ENCODE results near the gene RAB25.
"Not testable (repeated sequence)": the region's sequence is repeated elsewhere in the genome, so short reads cannot be mapped to it uniquely, and the experiment has no call there.

RAB25 gene

DNA sequence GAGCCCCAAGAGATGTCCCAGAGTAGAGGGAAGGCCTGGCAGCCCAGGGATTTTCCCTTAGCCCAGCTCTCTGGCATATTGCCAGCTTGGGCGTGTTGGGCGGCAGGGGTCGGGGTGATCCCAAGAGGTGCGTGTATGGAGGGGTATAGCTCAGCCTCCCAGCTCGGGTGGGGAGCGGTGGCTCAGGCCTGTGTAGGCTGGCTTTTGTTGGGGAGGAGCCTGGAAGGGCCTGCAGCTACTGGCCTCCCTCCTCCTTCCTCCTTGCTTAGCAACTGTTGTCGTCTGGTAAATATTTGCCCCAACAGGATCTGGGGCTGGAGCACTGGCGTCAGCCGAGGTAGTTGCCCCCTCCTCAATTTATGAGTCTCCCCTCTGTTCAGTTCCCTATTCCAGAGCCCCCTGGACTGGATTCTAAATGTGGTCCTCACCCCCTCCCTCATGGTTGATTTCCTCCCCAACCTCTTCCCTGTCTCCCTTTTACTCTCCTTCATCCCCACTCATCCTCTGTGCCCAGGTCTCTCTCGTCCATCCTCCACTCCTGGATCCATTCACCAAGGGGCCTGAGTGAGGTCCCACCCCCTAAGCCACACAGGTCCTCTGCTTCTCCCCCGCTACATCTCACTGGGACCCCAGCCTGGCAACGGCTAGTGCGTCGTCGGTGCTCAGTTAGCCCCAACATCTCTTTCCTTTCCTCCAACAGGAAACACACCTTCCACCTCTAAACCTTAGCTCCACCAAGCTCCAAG, 43.3 kb downstream of the RAB25 start:
- peak; percentile 47 to 61 for DNase-seq

DNA sequence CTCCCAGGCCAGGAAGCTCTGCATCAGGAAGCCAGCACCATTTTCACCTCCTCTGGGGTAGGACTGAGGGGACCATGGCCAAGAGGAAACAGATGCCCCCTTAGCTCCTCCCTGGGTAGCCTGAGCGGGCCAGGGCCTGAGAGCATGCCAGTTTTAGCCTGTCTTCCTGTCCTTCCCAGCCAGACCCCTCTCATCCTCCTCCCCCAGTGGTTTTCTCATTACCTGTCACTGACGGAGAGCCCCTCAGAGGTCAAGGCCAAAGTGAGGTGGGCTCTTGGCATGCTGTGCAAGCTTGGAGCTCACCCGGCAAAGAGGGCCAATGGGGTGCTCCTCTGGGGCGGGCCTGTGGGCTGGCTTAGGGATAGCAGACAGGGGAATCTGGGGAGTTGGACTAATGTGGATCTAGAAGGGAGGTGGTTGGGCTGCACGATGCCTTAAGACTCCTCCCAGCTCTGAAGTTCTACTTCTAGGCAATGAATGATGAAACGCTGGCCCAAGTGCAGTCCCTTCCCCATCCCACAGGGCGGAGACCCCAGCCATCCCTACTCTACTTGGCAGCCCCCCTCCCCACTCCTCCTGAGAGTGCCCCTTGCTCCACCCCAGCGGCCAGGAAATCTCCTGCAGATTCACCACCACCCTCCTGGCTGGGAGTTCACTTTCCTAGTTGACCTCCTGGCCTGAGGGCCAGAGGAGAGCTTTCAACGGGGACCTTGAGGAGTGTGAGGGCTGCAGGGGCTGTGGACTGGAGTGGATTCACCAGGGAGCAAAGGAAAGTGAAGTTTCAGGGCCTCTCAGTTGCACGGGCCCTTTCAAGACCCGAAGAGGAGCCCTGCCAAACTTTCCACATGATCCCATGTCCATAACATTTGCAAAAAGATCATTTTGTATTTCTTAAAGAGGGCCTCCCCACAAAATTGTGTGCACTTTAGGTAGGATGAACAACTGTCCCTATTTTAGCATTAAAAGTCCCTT, 44.2 kb downstream of the RAB25 start:
- DNase-seq: no peak

DNA sequence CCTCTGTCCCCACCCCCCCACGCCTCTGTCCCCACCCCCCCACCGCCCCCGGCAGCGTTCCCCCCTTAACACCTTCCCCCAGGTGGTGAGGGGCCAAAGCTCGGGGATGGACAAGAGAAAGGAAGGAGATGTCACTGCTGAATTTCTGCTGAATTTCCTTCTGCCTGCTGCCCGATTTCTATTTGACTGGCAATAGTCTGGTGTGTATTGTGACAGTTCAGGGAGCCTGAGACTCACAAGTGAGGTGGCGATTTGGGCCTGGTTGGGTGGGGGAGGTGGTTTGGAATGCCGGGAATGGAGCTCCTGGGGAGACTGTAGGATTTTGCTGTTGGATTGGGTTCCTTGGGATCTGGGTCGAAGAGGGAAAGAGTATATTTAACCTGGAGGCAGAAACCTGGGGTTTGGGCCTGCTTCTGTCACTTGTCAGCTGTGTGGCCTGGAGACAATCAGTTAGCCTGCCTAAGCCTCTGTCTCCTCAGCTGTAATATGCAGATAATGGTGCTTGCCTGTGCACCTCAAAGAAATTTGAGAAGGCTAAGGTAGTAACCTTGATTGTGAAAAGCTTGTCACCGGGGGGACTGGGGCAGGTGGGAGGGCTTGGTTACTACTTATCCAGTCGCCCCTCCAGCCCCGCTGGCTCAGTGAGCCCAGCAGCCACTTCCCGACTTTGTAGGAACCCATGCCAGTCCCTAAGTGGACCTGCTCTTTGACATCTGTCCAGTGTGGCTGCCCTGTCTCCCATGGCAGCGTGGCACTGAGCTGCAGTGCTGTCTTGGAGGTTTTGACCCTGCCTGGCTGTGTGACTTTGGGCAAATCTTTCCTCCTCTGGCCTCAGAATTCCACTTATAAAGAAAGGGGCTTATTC, 45.9 kb downstream of the RAB25 start:
- peak in 1 of 2 experiments; percentile 58 for DNase-seq

DNA sequence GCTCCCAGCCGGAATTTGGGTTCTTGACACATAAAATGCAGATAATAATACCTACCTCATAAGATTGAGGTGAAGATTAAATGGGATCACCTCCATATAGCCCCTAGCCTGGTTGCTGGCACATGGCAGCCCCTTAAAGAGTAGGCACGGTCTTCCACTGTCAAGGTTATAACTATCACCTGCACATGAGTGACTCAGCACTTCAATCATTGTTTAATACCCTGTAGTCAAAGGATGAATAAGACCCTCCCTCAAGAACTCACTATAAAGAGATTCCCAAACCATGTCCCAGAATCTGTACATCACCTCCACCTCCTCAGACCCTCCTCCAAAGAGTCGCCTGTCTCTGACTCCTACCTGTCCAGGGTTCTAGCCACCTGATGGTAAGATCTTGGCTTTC, 47.1 kb downstream of the RAB25 start:
- DNase-seq: no peak

DNA sequence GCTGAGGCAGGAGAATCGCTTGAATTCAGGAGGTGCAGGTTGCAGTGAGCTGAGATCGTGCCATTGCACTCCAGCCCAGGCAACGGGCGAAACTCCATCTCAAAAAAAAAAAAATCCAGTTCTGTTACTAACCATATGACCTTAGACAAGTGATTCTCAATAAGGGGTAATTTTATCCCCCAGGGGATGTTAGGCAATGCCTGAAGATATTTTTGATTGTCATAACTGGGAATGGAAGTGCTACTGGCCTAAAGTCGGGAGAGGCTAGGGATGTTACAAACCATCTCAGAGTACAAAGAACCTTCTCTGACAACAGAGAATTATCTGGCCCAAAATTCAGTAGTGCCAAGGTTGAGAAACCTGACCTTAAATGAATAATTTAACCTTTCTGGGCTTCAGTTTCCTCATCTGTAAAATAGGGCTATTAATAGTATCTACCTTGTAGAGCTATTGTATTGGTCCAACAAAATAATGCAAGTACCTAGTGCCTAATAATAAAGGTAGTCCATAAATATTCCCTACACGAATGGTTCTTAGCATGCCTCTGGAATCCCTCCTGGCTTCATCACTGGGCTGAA, 47.8 kb downstream of the RAB25 start:
- DNase-seq: no peak

DNA sequence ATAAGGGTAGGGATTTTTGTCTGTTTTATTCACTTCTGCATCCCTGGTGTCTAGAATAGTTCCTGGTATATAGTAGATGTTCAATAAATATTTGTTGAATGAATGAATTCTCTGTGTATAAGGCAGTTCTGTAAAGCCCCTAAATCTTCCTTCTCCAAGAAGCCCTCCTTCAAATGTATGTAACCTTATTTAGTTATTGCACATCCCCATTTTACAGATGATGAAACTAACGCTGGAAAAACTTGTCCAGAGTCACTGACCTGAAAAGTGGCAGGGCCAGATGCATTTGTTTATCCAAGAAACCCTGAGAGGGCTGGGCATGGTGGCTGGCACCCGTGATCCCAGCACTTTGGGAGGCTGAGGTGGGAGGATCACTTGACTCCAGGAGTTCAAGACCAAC, 49.3 kb downstream of the RAB25 start:
- no peak for DNase-seq

DNA sequence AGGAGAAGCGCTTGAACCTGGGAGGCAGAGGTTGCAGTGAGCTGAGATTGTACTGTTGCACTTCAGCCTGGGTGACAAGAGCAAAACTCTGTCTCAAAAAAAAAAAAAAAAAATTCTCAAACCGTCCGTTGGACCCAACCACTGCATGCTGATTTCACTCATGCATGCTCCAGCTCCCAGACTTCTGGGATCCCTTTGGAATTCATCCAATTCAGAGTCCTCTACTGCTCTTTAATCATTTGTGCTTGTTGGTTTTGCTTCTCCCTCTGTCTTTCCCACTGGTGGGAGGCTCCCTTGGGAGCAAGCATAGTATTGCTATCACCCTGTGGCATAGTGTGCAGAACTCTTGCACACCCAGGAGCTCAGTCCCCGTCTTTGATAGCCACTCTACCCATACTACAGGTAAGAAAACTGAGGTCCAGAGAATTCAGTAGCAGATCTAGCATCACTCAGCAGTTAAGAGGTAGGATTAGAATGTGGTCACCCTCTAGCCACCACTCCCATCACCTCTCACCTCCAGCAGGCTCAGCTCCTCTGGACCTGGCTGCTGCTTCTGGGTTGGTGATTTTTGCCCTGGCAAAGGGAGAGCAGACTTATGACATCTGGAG, 50.5 kb downstream of the RAB25 start:
- no peak for DNase-seq

DNA sequence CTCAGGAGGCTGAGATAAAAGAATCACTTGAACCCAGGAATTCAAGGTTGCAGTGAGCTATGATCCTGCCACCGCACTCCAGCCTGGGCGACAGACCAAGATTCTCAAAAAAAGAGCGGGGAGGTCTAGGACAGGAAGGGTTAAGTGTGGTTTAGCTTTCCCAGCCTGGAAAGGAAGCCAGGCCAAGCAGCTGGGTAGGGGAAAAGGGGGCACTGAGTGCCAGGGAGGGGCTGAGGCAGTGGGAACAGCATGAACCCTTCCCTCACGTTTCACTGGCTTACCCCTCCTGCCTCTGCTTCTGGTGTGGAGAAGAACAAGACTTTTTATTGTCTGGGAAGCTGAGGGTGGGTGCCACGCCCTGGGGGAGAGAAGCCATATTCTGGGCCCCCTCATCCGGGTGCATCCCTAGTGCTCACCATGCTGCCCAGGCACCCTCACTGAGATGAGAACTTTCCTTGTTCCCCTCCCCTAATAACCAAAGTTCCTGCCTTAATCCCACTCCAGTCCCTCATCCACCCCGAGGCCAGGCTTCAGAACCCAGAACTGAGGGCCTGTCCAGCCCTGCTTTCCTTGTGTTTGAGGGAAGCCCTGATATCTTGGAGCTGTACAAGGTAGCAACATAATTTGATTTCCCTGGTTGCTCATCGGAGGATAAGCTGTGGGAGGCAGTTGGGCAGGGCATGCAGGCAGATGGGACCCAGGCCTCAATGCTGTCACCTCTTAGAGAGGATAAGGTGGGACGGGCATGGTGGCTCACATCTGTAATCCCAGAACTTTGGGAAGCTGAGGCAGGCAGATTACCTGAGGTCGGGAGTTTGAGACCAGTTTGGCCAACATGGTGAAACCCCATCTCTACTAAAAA, 51.5 kb downstream of the RAB25 start:
- DNase-seq: no peak

DNA sequence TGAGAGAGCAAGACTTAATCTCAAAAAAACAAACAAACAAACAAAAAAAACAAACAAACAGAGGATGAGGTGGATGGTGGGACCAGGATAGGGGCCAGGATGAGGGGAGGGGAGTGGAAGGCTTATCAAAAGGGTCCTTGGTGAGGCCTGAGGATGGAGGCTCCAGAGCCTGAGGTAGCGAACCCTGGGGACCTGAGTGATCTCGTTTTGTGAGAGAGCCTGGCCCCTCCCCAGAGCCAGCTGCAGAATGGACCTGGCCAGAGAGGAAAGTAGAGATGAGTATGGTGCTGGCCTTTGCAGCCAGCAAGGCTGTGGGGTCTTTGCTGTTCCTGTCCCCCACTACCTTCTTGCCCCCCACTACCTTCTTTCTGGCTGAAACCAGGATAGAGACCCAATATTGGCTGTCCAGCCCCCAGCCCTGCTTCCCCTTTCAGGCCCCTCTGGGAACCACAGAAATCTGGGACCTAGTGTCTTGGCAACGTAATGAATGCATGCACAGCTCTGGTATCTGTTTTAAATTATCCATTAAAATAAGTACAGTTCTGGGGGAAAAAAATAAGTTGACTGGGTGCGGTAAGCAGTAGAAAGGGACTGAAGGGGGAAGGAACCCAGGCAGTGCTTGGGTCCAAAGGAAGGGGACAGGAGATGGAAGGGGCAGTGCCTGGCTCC, 52.5 kb downstream of the RAB25 start:
- DNase-seq: no peak

DNA sequence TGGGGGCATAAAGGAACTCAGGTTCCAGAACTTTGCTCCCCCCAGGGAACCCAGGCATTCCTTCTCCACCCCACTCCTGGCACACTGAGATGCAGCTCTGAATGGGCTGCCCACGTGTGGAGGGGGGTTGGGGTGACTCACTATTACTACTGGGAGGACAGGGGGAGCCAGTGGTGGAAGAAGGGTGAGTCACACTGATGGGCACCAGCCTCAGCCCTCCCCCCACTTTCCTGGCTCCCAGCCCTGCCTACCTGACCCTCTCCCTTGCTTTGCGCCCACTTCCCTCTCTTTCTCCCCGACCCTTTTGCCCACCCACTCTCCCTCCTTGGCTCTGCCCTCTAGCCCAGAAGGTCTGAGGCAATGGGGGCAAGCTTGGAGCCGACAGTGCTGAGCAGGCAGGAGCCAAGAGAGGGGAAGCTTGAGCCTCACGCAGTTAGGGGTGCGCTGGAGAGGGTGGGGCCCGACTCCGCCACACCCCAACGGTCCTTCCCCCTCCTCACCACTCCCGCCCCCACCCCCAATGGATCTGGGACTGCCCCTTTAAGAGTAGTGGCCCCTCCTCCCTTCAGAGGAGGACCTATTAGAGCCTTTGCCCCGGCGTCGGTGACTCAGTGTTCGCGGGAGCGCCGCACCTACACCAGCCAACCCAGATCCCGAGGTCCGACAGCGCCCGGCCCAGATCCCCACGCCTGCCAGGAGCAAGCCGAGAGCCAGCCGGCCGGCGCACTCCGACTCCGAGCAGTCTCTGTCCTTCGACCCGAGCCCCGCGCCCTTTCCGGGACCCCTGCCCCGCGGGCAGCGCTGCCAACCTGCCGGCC, 53.4 kb downstream of the RAB25 start, which contains the start of gene LMNA:
TSS of gene LMNA (plus strand) at position 611 of the 818 bp plus-strand sequence. CDS start 208 bp downstream, outside the sequence.
- peak; percentile 81 to 94 for DNase-seq

DNA sequence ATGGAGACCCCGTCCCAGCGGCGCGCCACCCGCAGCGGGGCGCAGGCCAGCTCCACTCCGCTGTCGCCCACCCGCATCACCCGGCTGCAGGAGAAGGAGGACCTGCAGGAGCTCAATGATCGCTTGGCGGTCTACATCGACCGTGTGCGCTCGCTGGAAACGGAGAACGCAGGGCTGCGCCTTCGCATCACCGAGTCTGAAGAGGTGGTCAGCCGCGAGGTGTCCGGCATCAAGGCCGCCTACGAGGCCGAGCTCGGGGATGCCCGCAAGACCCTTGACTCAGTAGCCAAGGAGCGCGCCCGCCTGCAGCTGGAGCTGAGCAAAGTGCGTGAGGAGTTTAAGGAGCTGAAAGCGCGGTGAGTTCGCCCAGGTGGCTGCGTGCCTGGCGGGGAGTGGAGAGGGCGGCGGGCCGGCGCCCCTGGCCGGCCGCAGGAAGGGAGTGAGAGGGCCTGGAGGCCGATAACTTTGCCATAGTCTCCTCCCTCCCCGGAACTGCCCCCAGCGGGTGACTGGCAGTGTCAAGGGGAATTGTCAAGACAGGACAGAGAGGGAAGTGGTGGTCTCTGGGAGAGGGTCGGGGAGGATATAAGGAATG, 54.1 kb downstream of the RAB25 start:
- no peak for DNase-seq

DNA sequence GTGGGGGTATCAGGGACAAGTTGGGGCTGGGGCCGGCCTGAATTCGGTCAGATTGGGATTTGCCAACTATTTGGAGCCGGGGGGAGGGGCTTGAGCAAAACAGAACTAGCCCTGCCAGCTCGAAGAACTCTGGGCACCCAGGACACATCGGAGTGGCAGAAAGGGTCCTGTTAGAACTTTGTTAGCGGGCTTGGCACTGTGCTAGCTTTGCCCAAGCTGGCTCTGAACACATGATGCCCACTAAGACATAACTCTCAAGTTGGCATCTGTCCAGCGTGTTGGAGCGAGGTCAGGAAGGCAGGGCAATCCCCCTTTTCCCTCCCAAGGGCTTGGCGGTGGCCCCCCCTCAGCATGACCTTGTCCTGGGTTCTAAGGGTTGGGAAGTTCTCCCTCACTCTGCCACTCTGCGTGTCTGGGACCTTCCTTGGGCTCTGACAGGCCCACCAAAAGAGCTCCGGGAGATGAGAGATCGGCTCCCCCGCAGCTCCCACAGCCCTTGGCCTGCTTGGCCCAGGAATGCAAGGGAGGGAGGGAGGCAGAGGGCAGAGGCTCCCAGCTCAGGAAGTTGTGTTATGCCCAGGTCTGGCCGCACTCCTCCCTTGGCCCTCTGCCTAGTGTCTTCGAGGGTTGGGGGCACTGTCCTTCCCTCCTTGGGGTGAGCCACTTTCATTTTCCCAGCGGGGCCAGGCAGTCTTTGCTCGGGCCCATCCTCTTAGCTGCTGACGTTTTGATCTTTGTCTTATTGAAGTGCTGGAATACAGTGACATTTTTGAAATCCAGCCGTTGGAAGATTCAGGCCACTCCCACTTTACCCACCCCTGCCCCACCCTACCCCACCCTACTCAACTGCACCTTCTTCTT, 54.8 kb downstream of the RAB25 start:
- peak; percentile 48 to 62 for DNase-seq

DNA sequence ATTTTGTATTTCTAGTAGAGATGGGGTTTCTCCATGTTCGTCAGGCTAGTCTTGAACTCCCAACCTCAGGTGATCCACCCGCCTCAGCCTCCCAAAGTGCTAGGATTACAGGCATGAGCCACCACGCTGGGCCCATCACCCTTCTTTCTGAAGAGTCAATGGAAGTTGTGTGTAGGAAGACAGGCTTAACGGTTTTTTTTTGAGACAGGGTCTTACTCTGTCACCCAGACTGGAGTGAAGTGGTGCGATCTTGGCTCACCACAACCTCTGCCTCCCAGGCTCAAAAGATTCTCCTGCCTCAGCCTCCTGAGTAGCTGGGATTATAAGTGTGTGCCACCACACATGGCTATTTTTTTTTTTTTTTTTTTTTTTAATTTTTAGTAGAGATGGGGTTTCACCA, 55.8 kb downstream of the RAB25 start:
- not testable (repeated sequence) for DNase-seq

DNA sequence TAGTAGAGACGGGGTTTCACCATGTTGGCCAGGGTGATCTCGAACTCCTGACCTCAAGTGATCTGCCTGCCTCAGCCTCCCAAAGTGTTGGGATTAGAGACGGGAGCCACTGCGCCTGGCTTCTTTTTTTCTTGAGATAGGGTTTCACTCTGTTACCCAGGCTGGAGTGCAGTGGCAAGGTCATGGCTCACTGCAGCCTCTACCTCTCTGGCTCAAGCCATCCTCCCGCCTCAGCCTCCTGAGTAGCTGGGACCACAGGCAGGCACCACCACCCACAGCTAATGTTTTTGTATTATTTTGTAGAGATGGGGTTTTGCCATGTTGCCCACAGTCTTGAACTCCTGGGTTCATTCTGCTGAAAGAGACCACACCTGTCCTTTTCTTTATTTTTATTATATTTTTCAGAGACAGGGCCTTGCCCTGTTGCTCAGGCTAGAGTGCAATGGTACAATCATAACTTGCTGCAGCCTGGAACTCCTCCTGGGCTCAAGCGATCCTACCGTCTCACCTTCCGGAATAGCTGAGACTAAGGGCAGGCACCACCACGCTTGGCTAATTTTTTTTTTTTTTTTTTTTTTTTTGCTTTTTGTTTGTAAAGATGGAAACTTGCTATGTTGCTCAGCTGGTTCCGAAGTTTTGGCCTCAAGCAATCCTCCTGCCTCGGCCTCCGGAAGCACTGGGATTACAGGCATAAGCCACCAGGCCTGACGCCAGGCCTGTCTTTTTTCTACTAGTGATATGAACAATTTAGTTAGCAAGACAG, 56.6 kb downstream of the RAB25 start:
- no peak for DNase-seq

DNA sequence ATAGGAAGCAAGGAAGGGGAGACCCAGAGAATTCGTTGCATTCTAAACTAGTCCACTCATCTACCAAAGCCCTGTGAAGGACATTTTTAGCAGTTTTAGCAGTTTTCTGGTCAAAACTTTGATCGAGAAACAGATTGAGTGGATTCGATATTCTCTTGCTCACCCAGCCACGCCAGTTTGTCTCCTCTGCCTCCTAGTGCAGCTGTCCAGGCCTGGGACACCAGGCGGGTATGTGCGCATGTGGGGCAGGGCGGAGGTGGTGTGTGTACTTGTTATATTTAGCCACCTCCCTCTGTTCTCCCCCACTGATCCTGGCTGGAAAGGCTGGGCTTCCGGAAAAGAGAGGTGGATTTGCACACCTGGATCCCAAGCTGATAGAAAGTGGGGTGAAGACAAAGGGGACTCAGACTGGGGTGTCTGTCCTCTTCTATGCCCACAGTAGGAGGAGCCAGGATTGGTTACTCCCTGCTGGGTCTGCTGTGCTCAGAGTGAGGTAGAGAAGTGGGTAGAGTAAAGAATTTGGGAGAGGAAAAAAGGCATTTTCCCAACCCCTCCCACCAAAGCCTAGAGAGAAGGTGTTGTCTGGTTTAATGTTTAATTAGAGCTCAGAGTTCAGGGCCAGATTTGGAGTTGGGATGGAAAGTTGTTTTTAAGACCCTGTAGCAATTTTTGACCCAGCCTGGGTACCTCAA, 57.4 kb downstream of the RAB25 start:
- DNase-seq: peak; percentile 80 to 81

DNA sequence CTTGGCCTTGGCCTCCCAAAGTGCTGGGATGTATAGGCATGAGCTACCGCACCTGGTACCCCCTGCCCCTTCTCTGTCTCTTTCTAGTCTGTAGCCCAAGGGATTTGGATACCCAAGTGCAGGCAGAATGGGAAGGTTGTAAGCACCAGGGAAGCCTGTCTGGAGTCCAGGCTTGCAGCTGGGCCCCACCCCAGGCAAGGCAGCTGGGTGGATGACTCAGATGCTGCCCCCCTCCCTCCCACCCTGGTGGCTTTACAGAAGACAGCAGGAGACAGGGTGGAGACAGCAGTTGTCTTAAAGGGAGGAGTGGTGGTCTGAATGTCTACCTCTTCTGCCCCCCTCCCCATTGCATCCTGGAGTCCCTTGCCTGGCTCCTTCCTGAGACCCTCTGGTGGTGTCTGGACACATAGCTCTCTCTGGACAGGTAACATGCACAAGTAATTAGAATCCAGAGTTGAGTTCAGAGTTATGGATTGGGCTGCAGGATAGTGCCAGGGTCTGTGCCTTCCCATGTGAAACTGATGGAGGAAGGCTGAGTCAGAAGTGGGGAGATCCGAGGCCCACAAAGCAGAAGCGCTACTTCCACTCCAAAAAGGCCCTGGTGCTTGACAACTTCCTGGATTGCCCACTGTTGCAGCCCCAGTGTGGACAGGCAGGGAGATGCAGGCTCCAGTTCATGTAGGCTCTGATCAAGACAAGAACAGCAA, 58.7 kb downstream of the RAB25 start:
- peak; percentile 31 to 53 for DNase-seq

All from SHP77 (cell line).